ENCODE results near the gene SLC9A9. TPM values are rescaled to one million over a fixed set of nuclear protein-coding genes. Genes with fewer than 3 reads are reported as not detected.

Gene SLC9A9
- total RNA-seq, 1 experiment from 2014 or later, result 2.2 TPM

DNA sequence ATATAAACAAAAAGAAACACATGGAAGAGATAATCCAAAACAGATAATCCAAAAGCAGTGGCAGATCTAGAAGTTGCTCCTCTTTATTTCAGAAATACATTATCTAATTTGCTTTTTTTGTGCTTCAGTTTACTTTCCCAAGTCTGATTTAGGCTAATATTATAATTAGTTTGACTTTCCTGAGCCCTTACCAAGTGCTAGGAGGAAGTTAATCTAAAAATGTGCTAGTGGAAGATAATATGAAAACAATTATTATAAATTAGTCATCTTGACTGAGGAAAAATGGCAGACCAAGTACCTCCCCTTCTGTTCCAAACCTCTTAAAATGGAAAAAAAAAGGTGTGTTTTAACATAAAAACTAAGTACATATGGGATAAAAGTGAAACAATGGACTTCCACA is 17.5 kb downstream of the SLC9A9 start:
- ChIA-PET POLR2A (interaction anchor here (1.0 to 2.3 kb wide), 2 partner anchors 18 to 141 kb away, joined by 3 to 21 read pairs; partner anchors contain the start of genes DIPK2A and SLC9A9), CTCF (no interaction called here)
- Mint-ChIP-seq H3K4me3 (ENCODE audit: unreplicated experiment) (no peak overlapping the region), H3K4me1 (ENCODE audit: insufficient read depth, unreplicated experiment) (peaks cover 22% of the 10 kb centered on the region), H3K9me3 (ENCODE audit: unreplicated experiment) (peaks cover 7% of the 10 kb centered on the region), H3K27ac (ENCODE audit: low read depth, unreplicated experiment) (peak overlapping the region; percentile 61), H3K27me3 (ENCODE audit: insufficient read depth, unreplicated experiment) (no peaks in the 10 kb centered on the region), H3K36me3 (ENCODE audit: insufficient read depth, unreplicated experiment) (no peaks in the 10 kb centered on the region)
- DNase-seq (ENCODE audit: unreplicated experiment), result no peak
- BruUV-seq (replicated peaks), result no TSS peak
- intact Hi-C loops (cut with micrococcal nuclease), result no loop called here
- TF ChIP-seq, protein P1, sequence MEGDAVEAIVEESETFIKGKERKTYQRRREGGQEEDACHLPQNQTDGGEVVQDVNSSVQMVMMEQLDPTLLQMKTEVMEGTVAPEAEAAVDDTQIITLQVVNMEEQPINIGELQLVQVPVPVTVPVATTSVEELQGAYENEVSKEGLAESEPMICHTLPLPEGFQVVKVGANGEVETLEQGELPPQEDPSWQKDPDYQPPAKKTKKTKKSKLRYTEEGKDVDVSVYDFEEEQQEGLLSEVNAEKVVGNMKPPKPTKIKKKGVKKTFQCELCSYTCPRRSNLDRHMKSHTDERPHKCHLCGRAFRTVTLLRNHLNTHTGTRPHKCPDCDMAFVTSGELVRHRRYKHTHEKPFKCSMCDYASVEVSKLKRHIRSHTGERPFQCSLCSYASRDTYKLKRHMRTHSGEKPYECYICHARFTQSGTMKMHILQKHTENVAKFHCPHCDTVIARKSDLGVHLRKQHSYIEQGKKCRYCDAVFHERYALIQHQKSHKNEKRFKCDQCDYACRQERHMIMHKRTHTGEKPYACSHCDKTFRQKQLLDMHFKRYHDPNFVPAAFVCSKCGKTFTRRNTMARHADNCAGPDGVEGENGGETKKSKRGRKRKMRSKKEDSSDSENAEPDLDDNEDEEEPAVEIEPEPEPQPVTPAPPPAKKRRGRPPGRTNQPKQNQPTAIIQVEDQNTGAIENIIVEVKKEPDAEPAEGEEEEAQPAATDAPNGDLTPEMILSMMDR (IDR thresholded peaks at IDR 0.05; ENCODE audit: unreplicated experiment), result no peak

DNA sequence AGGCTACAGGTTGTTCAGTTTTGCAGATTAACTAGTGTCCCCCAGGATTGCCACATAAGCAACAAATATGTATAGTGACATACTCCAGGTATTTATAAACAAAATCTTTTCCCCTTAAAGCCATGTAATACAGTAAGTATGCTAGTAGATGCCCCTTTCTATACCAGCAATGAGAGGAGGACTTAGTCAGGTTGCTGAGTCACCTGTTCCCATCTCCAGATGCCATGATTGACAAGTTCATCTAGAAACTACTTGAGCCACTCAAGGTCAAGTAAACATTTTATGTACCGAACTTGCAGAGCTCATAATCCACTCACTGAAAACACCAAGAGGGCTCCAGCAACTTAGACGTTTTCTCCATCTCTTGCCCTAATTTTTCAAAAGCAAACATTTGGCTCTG is 18.2 kb downstream of the SLC9A9 start:
- TF ChIP-seq, protein P1 (IDR thresholded peaks at IDR 0.05; ENCODE audit: unreplicated experiment), result no peak
- peak; percentile 32 for DNase-seq (ENCODE audit: unreplicated experiment)
- H3K9me3 Mint-ChIP-seq (ENCODE audit: unreplicated experiment), result peaks cover 7% of the 10 kb centered on the region
- ChIA-PET CTCF (interaction anchor here (0.7 to 1.1 kb wide), 2 partner anchors 55 to 71 kb away, joined by 3 to 5 read pairs; no protein-coding TSS in a partner anchor), POLR2A (interaction anchor here (1.1 to 2.3 kb wide), 2 partner anchors 19 to 34 kb away, joined by 3 to 21 read pairs; partner anchors contain the start of gene SLC9A9)
- H3K27ac Mint-ChIP-seq (ENCODE audit: low read depth, unreplicated experiment), result peak overlapping the region; percentile 61
- no peaks in the 10 kb centered on the region for H3K36me3 Mint-ChIP-seq (ENCODE audit: insufficient read depth, unreplicated experiment)
- H3K4me1 Mint-ChIP-seq (ENCODE audit: insufficient read depth, unreplicated experiment), result peaks cover 22% of the 10 kb centered on the region
- H3K27me3 Mint-ChIP-seq (ENCODE audit: insufficient read depth, unreplicated experiment), result no peaks in the 10 kb centered on the region
- intact Hi-C loops (cut with micrococcal nuclease), result no loop called here
- H3K4me3 Mint-ChIP-seq (ENCODE audit: unreplicated experiment), result peak overlapping the region; percentile 35
- no TSS peak for BruUV-seq (replicated peaks)

DNA sequence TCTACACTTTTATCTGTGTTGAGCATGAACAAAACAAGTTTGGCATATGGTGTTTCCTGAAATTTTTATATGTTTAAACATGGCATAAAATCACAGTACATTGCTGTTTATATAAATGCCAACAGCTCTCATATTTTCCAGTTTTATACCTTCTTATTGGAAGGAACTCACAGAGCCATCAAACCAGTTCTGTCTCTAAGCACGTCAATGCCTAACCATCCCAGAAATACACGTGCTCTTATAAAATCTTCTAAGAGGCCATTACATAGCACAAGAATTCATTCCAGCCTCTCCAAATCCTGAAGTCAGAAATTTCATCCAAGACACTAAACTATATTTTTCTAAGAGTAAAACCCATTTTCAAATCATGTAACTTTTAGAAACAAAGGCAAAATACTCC is 20.8 kb downstream of the SLC9A9 start:
- no peak for DNase-seq (ENCODE audit: unreplicated experiment)
- Mint-ChIP-seq H3K4me1 (ENCODE audit: insufficient read depth, unreplicated experiment) (peaks cover 18% of the 10 kb centered on the region), H3K27me3 (ENCODE audit: insufficient read depth, unreplicated experiment) (no peaks in the 10 kb centered on the region), H3K27ac (ENCODE audit: low read depth, unreplicated experiment) (no peak overlapping the region), H3K36me3 (ENCODE audit: insufficient read depth, unreplicated experiment) (no peaks in the 10 kb centered on the region), H3K9me3 (ENCODE audit: unreplicated experiment) (peaks cover 7% of the 10 kb centered on the region), H3K4me3 (ENCODE audit: unreplicated experiment) (no peak overlapping the region)
- no TSS peak for BruUV-seq (replicated peaks)
- intact Hi-C loops (cut with micrococcal nuclease), result no loop called here
- TF ChIP-seq, protein P1 (IDR thresholded peaks at IDR 0.05; ENCODE audit: unreplicated experiment), result no peak
- ChIA-PET POLR2A (interaction anchor here (0.6 kb wide), 1 partner anchor 527 kb away, joined by 3 read pairs; no protein-coding TSS in a partner anchor), CTCF (no interaction called here)

DNA sequence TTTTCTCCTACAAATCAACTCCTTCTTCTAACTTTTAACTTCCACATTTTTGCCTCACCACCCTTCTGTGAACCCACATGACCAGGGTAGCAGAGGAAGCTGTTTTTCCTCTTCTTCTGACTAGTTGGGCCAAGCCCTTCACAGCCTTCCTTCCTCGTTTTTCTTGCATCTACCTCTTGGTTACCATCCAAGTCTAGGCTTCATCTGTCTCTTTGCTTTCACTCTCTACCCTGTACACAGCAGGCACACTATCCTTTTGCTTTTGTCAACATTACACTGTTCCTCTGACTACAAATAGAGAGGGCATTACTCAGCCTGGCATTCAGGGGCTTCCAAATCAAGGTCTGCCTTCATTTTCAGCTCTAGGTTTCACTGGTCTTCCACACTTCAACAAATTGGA is 22.0 kb downstream of the SLC9A9 start:
- Mint-ChIP-seq H3K36me3 (ENCODE audit: insufficient read depth, unreplicated experiment) (no peaks in the 10 kb centered on the region), H3K4me1 (ENCODE audit: insufficient read depth, unreplicated experiment) (peaks cover 14% of the 10 kb centered on the region), H3K9me3 (ENCODE audit: unreplicated experiment) (peaks cover 7% of the 10 kb centered on the region), H3K27me3 (ENCODE audit: insufficient read depth, unreplicated experiment) (no peaks in the 10 kb centered on the region), H3K27ac (ENCODE audit: low read depth, unreplicated experiment) (peak overlapping the region; percentile 44), H3K4me3 (ENCODE audit: unreplicated experiment) (no peak overlapping the region)
- TF ChIP-seq, protein P1 (IDR thresholded peaks at IDR 0.05; ENCODE audit: unreplicated experiment), result no peak
- no TSS peak for BruUV-seq (replicated peaks)
- intact Hi-C loops (cut with micrococcal nuclease), result no loop called here
- CTCF ChIA-PET, result interaction anchor here (0.7 to 1.4 kb wide), 4 partner anchors 9 to 125 kb away, joined by 3 to 7 read pairs (median 3); no protein-coding TSS in a partner anchor
- POLR2A ChIA-PET, result no interaction called here
- no peak for DNase-seq (ENCODE audit: unreplicated experiment)

All from MCF 10A (cell line).